ENCODE measurements around the gene PPM1L.

Gene PPM1L

DNA sequence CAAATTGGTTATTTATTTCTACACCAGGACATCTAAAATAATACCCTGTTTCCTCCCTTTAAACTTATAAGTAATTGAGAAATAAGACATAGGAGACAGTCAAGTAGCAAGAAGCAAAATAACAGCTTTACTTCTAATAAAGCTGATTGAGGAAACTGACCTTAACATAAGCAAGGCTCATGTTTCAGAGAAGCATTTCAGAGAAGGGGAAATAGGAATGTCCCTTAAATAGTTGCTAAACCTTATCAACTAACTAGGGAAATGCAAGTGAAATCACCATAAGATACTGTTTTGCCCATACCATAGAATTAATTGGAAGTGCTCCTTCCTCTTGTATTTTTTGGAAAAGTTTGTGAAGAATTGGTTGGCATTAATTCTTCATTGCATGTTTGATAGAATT lies 264.2 kb downstream of the PPM1L start:
- Histone ChIP-seq H4K20me1 (ENCODE audit: insufficient read depth, low read length) (no peaks in the 10 kb centered on the region), H2AFZ (ENCODE audit: low read depth, low read length) (no peak overlapping the region), H3K4me3 (ENCODE audit: low read depth in 1 of 2, low read length in 2 of 2) (no peak overlapping the region), H3K27me3 (ENCODE audit: insufficient read depth, low read length, poor library complexity) (no peaks in the 10 kb centered on the region), H3K4me2 (ENCODE audit: insufficient read depth, low read length) (no peak overlapping the region), H3K9ac (ENCODE audit: low read depth, low read length) (no peak overlapping the region), H3K36me3 (ENCODE audit: insufficient read depth, low read length) (no peaks in the 10 kb centered on the region), H3K27ac (ENCODE audit: low read length) (no peak overlapping the region), H3K4me1 (ENCODE audit: insufficient read depth, low read length) (no peaks in the 10 kb centered on the region), H3K9me3 (ENCODE audit: insufficient read depth, low read length, severe bottlenecking) (peaks cover 20% of the 10 kb centered on the region), H3K79me2 (ENCODE audit: insufficient read depth, low read length) (no peaks in the 10 kb centered on the region)
- DNase-seq (no peak), ATAC-seq (ENCODE audit: insufficient read depth, low read depth) (no peak)
- TF ChIP-seq, protein P1, sequence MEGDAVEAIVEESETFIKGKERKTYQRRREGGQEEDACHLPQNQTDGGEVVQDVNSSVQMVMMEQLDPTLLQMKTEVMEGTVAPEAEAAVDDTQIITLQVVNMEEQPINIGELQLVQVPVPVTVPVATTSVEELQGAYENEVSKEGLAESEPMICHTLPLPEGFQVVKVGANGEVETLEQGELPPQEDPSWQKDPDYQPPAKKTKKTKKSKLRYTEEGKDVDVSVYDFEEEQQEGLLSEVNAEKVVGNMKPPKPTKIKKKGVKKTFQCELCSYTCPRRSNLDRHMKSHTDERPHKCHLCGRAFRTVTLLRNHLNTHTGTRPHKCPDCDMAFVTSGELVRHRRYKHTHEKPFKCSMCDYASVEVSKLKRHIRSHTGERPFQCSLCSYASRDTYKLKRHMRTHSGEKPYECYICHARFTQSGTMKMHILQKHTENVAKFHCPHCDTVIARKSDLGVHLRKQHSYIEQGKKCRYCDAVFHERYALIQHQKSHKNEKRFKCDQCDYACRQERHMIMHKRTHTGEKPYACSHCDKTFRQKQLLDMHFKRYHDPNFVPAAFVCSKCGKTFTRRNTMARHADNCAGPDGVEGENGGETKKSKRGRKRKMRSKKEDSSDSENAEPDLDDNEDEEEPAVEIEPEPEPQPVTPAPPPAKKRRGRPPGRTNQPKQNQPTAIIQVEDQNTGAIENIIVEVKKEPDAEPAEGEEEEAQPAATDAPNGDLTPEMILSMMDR (IDR thresholded peaks at IDR 0.05; ENCODE audit: borderline replicate concordance, extremely low read depth, low read length, poor library complexity, severe bottlenecking), result no peak
- TF ChIP-seq EZH2 (IDR thresholded peaks at IDR 0.05; ENCODE audit: borderline replicate concordance, low read depth, low read length, severe bottlenecking), result no peak

DNA sequence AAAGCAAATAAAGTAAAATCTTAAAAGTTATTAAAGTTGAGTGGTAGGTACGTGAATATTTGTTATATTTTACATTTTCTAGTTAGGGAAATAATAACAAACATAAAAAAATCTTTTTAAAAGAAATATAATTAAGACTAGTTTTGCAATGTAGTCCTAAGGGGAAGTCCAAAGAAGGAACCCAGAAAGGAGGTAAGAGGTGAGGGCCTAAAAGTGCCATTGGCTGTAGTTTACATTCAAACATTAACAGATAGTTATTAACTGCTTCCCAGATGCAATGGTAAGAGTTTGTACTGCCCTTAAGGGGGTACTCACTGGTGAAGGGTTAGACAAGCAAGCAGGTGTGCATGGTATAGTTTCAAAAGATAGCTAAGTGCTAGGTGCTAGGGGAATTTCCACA lies 269.9 kb downstream of the PPM1L start:
- Histone ChIP-seq H3K4me2 (ENCODE audit: insufficient read depth, low read length) (no peak overlapping the region), H3K79me2 (ENCODE audit: insufficient read depth, low read length) (no peaks in the 10 kb centered on the region), H4K20me1 (ENCODE audit: insufficient read depth, low read length) (no peaks in the 10 kb centered on the region), H3K27ac (ENCODE audit: low read length) (no peak overlapping the region), H3K4me1 (ENCODE audit: insufficient read depth, low read length) (no peaks in the 10 kb centered on the region), H2AFZ (ENCODE audit: low read depth, low read length) (no peak overlapping the region), H3K4me3 (ENCODE audit: low read depth in 1 of 2, low read length in 2 of 2) (no peak overlapping the region), H3K9me3 (ENCODE audit: insufficient read depth, low read length, severe bottlenecking) (peaks cover 20% of the 10 kb centered on the region), H3K27me3 (ENCODE audit: insufficient read depth, low read length, poor library complexity) (no peaks in the 10 kb centered on the region), H3K36me3 (ENCODE audit: insufficient read depth, low read length) (no peaks in the 10 kb centered on the region), H3K9ac (ENCODE audit: low read depth, low read length) (no peak overlapping the region)
- DNase-seq, result no peak
- TF ChIP-seq, protein P1 (IDR thresholded peaks at IDR 0.05; ENCODE audit: borderline replicate concordance, extremely low read depth, low read length, poor library complexity, severe bottlenecking), result no peak
- TF ChIP-seq EZH2 (IDR thresholded peaks at IDR 0.05; ENCODE audit: borderline replicate concordance, low read depth, low read length, severe bottlenecking), result no peak
- no peak for ATAC-seq (ENCODE audit: insufficient read depth, low read depth)

DNA sequence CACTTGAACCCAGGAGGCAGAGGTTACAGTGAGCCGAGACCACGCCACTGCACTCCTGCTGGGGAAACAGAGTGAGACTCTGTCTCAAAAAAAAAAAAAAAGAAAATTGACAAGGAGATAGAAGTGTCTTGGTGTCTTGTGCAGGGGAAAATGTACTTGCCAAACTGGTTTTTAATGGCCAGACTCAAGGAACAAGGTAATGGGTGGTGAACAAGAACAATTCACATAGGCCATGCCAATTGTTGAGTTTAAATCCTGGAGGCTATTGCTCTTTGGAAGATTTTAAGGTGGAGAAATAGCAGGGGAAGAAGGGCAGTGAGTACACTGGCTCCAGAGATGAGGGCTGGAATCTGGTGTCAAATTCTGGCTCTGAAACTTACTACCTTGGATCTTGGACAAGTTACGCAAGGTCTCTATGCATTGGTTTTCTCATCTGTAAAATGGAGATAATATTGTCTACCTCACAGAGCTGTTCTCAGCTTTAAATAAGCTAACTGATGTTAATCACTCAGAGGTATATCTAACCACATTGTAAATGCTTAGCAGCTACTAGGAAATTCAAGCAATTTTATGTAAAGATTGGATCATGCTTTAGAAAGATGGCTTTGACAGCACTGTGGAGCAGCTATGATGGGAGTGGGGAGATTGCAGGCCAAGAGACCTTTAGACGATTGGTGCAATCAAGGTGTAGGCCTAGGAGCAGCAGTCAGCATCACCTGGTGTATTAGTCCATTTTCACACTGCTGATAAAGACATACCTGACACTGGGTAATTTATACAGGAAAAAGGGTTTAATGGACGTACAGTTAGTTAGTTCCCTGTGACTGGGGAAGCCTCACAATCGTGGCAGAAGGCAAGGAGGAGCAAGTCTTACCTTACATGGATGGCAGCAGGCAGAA lies 270.8 kb downstream of the PPM1L start:
- DNase-seq, result no peak
- H3K4me2 ChIP-seq (ENCODE audit: insufficient read depth, low read length), result no peak overlapping the region

More for the DNA sequence above, 270.8 kb downstream of the PPM1L start:
- no peaks in the 10 kb centered on the region for H3K36me3 ChIP-seq (ENCODE audit: insufficient read depth, low read length)
- H4K20me1 ChIP-seq (ENCODE audit: insufficient read depth, low read length), result no peaks in the 10 kb centered on the region
- no peak overlapping the region for H3K4me3 ChIP-seq (ENCODE audit: low read depth in 1 of 2, low read length in 2 of 2)
- no peaks in the 10 kb centered on the region for H3K79me2 ChIP-seq (ENCODE audit: insufficient read depth, low read length)
- no peak overlapping the region for H3K27ac ChIP-seq (ENCODE audit: low read length)
- no peak for TF ChIP-seq EZH2 (IDR thresholded peaks at IDR 0.05; ENCODE audit: borderline replicate concordance, low read depth, low read length, severe bottlenecking)
- TF ChIP-seq, protein P1 (IDR thresholded peaks at IDR 0.05; ENCODE audit: borderline replicate concordance, extremely low read depth, low read length, poor library complexity, severe bottlenecking), result no peak
- H3K9me3 ChIP-seq (ENCODE audit: insufficient read depth, low read length, severe bottlenecking), result peaks cover 15% of the 10 kb centered on the region
- H3K4me1 ChIP-seq (ENCODE audit: insufficient read depth, low read length), result no peaks in the 10 kb centered on the region
- ATAC-seq (ENCODE audit: insufficient read depth, low read depth), result no peak
- no peak overlapping the region for H2AFZ ChIP-seq (ENCODE audit: low read depth, low read length)
- H3K27me3 ChIP-seq (ENCODE audit: insufficient read depth, low read length, poor library complexity), result no peaks in the 10 kb centered on the region
- no peak overlapping the region for H3K9ac ChIP-seq (ENCODE audit: low read depth, low read length)
